ENCODE results near the gene TXNDC12.
"Not testable (repeated sequence)": the region's sequence is repeated elsewhere in the genome, so short reads cannot be mapped to it uniquely, and the experiment has no call there.

The TXNDC12 gene

GRCh38 chr1:52055066-52055865 lies at the start of gene TXNDC12:
TXNDC12 (minus strand) TSS chr1:52055191; CDS start chr1:52055096, 95 bp downstream.
- DNase-seq, result peak; percentile 94

- no peak for DNase-seq
These were observed 47.5 kb upstream of the TXNDC12 start for GRCh38 chr1:52102336-52103013.

GRCh38 chr1:52098139-52098871 lies 43.3 kb upstream of the TXNDC12 start:
- peak; percentile 20 for DNase-seq

- DNase-seq, result no peak
These were observed 41.2 kb upstream of the TXNDC12 start for GRCh38 chr1:52096216-52096615.

GRCh38 chr1:52094300-52094699 lies 39.3 kb upstream of the TXNDC12 start:
- not testable (repeated sequence) for DNase-seq

- not testable (repeated sequence) for DNase-seq
These were observed 32.9 kb upstream of the TXNDC12 start for GRCh38 chr1:52087892-52088291.

GRCh38 chr1:52080014-52080415 lies 25.0 kb upstream of the TXNDC12 start:
- no peak for DNase-seq

- not testable (repeated sequence) for DNase-seq
These were observed 22.3 kb upstream of the TXNDC12 start for GRCh38 chr1:52077277-52077676.

- DNase-seq, result no peak
These were observed 17.3 kb upstream of the TXNDC12 start for GRCh38 chr1:52072291-52072690.

- DNase-seq, result no peak
These were observed 15.7 kb upstream of the TXNDC12 start for GRCh38 chr1:52070704-52071103.

- DNase-seq, result no peak
These were observed 8.2 kb upstream of the TXNDC12 start for GRCh38 chr1:52063192-52063591.

- DNase-seq, result no peak
These were observed 5.8 kb upstream of the TXNDC12 start for GRCh38 chr1:52060822-52061221.

- DNase-seq, result no peak
These were observed 4.9 kb upstream of the TXNDC12 start for GRCh38 chr1:52059888-52060287.

GRCh38 chr1:52059321-52059720 lies 4.3 kb upstream of the TXNDC12 start:
- no peak for DNase-seq

GRCh38 chr1:52057876-52058415 lies 3.0 kb upstream of the TXNDC12 start:
- DNase-seq, result no peak

GRCh38 chr1:52057255-52057654 lies 2.3 kb upstream of the TXNDC12 start:
- peak; percentile 8 for DNase-seq

GRCh38 chr1:52056937-52057231 lies 1.9 kb upstream of the TXNDC12 start:
- no peak for DNase-seq

GRCh38 chr1:52056163-52056936 lies 1.4 kb upstream of the TXNDC12 start, which contains the start of gene BTF3L4:
BTF3L4 (plus strand) TSS chr1:52056295; CDS start chr1:52059848, 3,553 bp downstream.
- DNase-seq, result peak; percentile 99

- DNase-seq, result no peak
These were observed 823 bp upstream of the TXNDC12 start for GRCh38 chr1:52055866-52056162.

- no peak for DNase-seq
These were observed 410 bp downstream of the TXNDC12 start for GRCh38 chr1:52054496-52055065.

- no peak for DNase-seq
These were observed 1.1 kb downstream of the TXNDC12 start for GRCh38 chr1:52053862-52054261.

GRCh38 chr1:52049337-52049736 lies 5.7 kb downstream of the TXNDC12 start:
- DNase-seq, result not testable (repeated sequence)

Data from NCI-H2171 treated with DMSO at 0.1 percent for 48 hours (cell line).